ENCODE results near the gene TRPV4. TPM values are rescaled to one million over a fixed set of nuclear protein-coding genes. Genes with fewer than 3 reads are reported as not detected.

The TRPV4 gene
- polyA plus RNA-seq, 1 of the 3 experiments (the other 2 are of a cell fraction): 5.2 TPM

DNA sequence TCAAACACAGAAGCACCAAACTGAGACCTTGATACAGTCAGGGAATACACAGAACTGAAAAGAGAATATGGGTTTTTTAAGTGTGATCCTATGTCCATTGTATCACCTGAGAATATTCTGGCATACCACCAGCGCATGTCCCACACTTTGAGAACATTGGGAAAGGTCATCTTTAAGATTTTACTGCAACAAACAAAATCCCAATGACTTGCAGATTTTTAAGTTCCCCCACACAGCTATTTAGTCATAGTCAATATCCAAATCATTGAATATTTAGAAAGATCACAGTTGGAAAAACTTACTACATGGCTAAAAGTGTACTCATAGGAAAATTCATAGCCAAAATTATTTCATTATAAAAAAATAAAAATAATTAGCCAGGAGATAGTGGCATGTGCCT, 54.5 kb downstream of the TRPV4 start:
- H3K79me2 ChIP-seq (ENCODE audit: insufficient read depth): no peaks in the 10 kb centered on the region
- H3K36me3 ChIP-seq (replicated peaks in 1 of 2; ENCODE audit: control insufficient read depth in 1 of 2, insufficient read depth in 2 of 2, low read length in 1 of 2): no peaks in the 10 kb centered on the region
- H3K9ac ChIP-seq: no peak overlapping the region
- ChIA-PET POLR2A (no interaction called here), CTCF (interaction anchor here (1.3 kb wide), 4 partner anchors 59 to 351 kb away, joined by 3 read pairs; no protein-coding TSS in a partner anchor)
- no peak overlapping the region for H3K4me3 ChIP-seq (ENCODE audit: low read depth in 2 of 2, low read length in 1 of 2)
- H3K9me2 ChIP-seq: no peaks in the 10 kb centered on the region
- H3F3A ChIP-seq (replicated peaks; ENCODE audit: insufficient read depth): no peaks in the 10 kb centered on the region
- TF ChIP-seq EP300 (IDR thresholded peaks at IDR 0.05; ENCODE audit: borderline replicate concordance in 1 of 2, low read depth in 1 of 2, low read length in 1 of 2) (no peak), REST (IDR thresholded peaks at IDR 0.05; ENCODE audit: low read depth, low read length) (no peak), MEF2A (IDR thresholded peaks at IDR 0.05; ENCODE audit: borderline replicate concordance, low read depth) (no peak), RAD21 (IDR thresholded peaks at IDR 0.05; ENCODE audit: low read length) (no peak), NFIC (IDR thresholded peaks at IDR 0.05; ENCODE audit: borderline replicate concordance) (no peak), TCF12 (IDR thresholded peaks at IDR 0.05) (no peak), RXRA (IDR thresholded peaks at IDR 0.05; ENCODE audit: borderline replicate concordance, low read depth) (no peak), MXI1 (IDR thresholded peaks at IDR 0.05; ENCODE audit: low read depth, low read length) (no peak), JUND (IDR thresholded peaks at IDR 0.05) (no peak), PBX3 (IDR thresholded peaks at IDR 0.05) (no peak), RFX5 (IDR thresholded peaks at IDR 0.05; ENCODE audit: low read length) (no peak), POLR2AphosphoS5 (IDR thresholded peaks at IDR 0.05; ENCODE audit: low read depth, low read length) (no peak), FOXJ3 (CRISPR knock-in tag; IDR thresholded peaks at IDR 0.05) (no peak), CTCF (IDR thresholded peaks at IDR 0.05) (no peak)
- TF ChIP-seq, protein P1, sequence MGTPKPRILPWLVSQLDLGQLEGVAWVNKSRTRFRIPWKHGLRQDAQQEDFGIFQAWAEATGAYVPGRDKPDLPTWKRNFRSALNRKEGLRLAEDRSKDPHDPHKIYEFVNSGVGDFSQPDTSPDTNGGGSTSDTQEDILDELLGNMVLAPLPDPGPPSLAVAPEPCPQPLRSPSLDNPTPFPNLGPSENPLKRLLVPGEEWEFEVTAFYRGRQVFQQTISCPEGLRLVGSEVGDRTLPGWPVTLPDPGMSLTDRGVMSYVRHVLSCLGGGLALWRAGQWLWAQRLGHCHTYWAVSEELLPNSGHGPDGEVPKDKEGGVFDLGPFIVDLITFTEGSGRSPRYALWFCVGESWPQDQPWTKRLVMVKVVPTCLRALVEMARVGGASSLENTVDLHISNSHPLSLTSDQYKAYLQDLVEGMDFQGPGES (IDR thresholded peaks at IDR 0.05; ENCODE audit: low read depth, low read length): no peak
- TF ChIP-seq, protein P2, sequence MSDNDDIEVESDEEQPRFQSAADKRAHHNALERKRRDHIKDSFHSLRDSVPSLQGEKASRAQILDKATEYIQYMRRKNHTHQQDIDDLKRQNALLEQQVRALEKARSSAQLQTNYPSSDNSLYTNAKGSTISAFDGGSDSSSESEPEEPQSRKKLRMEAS (IDR thresholded peaks at IDR 0.05; ENCODE audit: low read depth): no peak
- H3K4me2 ChIP-seq: no peak overlapping the region
- H3K9me3 ChIP-seq: no peaks in the 10 kb centered on the region
- WGBS (ENCODE audit: low lambda C conversion rate): 86% methylated on average over 1 of the region's 1 CpG
- H4K20me1 ChIP-seq (ENCODE audit: insufficient read depth): no peaks in the 10 kb centered on the region
- H3K27ac ChIP-seq (ENCODE audit: low read depth in 2 of 2, low read length in 1 of 2): no peak overlapping the region
- H3K4me1 ChIP-seq (ENCODE audit: control insufficient read depth in 1 of 2, insufficient read depth in 2 of 2, low read depth in 1 of 2, low read length in 1 of 2): peaks cover 0 to 3% of the 10 kb centered on the region in 2 experiments; a peak in 1 of 4 replicates
- no peak overlapping the region for H2AFZ ChIP-seq (ENCODE audit: low read depth)
- DNase-seq: no peak
- no peaks in the 10 kb centered on the region for H3K27me3 ChIP-seq (ENCODE audit: insufficient read depth)
